Lower leg skin (tissue), 4 donors: Measurements from ENCODE around the gene DUSP22. TPM values are rescaled to one million over a fixed set of nuclear protein-coding genes. Genes with fewer than 3 reads are reported as not detected.

Experiments used
- DNase-seq, 2 donors: peaks; one replicate each; pipeline ENCODE4 v3.0.0-alpha.2; 2019; ENCODE audit warnings: low spot score in 2 of 2
- H3K4me3 ChIP-seq: fragments of 200-600 bp; sonication (generic); 2 replicates; pipeline ENCODE4 v1.5.1; 2017; ENCODE audit warnings: mild to moderate bottlenecking, low read depth; ENCODE audit not compliant: poor library complexity, severe bottlenecking
- CTCF ChIP-seq, 3 donors: fragments of 450-650 bp; IDR thresholded peaks; one replicate each; pipeline ENCODE4 v1.5.1; 2016; ENCODE audit warnings: antibody characterized with exemption in 3 of 3, mild to moderate bottlenecking in 3 of 3, moderate library complexity in 2 of 3
- POLR2A ChIP-seq, 2 donors: fragments of 450-650 bp; IDR thresholded peaks; one replicate each; pipeline ENCODE4 v1.6.1; 2016 to 2017; ENCODE audit warnings: antibody characterized with exemption in 2 of 2, mild to moderate bottlenecking in 1 of 2, moderate library complexity in 1 of 2
- WGBS, 2 donors: methylation state at CpG; one replicate each; pipeline ENCODE4 v1.1.5; 2018; 5-methylcytosine and 5-hydroxymethylcytosine counted together
- intact Hi-C: fragments of 100-400 bp; cut with DNase I; formaldehyde crosslinking; loops from one replicate; pipeline ENCODE4 v1.15.0; 2023; ENCODE audit warnings: low total_unique reads
- total RNA-seq, 4 donors: library from RNA; depleted of rRNA; stranded (reverse); fragments of >200 nt; gene quantifications; one replicate each; pipeline ENCODE4 v1.1.0, GENCODE V29; 2016

DUSP22 gene
- total RNA-seq, 4 donors from 2014 or later = 53.2 to 81.1 (median 63.4) TPM

- intact Hi-C loops = no loop called here
- 67 to 72% methylated on average over 19 of the region's 19 CpGs for WGBS, 2 donors
- TF ChIP-seq CTCF (IDR thresholded peaks at IDR 0.05) = no peak
- TF ChIP-seq POLR2A (IDR thresholded peaks at IDR 0.05) = no peak
- DNase-seq = no peak
- H3K4me3 ChIP-seq = no peak overlapping the region
Observed at GRCh38 chr6:360764-361373, 68.6 kb downstream of the DUSP22 start.

- intact Hi-C loops = no loop called here
- H3K4me3 ChIP-seq = no peak overlapping the region
- no peak for DNase-seq
- WGBS, 2 donors = 79 to 83% methylated on average over 16 of the region's 16 CpGs
- TF ChIP-seq POLR2A (IDR thresholded peaks at IDR 0.05) (no peak), CTCF (IDR thresholded peaks at IDR 0.05) (no peak)
Observed at GRCh38 chr6:361411-362132, 69.3 kb downstream of the DUSP22 start.

- 81 to 82% methylated on average over 14 of the region's 14 CpGs for WGBS, 2 donors
- no peak for DNase-seq
- intact Hi-C loops = no loop called here
- no peak for TF ChIP-seq POLR2A (IDR thresholded peaks at IDR 0.05)
- no peak for TF ChIP-seq CTCF (IDR thresholded peaks at IDR 0.05)
- H3K4me3 ChIP-seq = no peak overlapping the region
Observed at GRCh38 chr6:362231-362923, 70.1 kb downstream of the DUSP22 start.

- DNase-seq = no peak
- intact Hi-C loops = no loop called here
- H3K4me3 ChIP-seq = no peak overlapping the region
- 75 to 83% methylated on average over 5 of the region's 5 CpGs for WGBS, 2 donors
- TF ChIP-seq POLR2A (IDR thresholded peaks at IDR 0.05) = no peak
- no peak for TF ChIP-seq CTCF (IDR thresholded peaks at IDR 0.05)
Observed at GRCh38 chr6:362924-363249, 70.6 kb downstream of the DUSP22 start.

GRCh38 chr6:363291-363690 is 71.0 kb downstream of the DUSP22 start:
- intact Hi-C loops = no loop called here
- no peak for DNase-seq
- no peak for TF ChIP-seq POLR2A (IDR thresholded peaks at IDR 0.05)
- no peak for TF ChIP-seq CTCF (IDR thresholded peaks at IDR 0.05)
- WGBS, 2 donors = 88 to 89% methylated on average over 12 of the region's 12 CpGs
- H3K4me3 ChIP-seq = no peak overlapping the region
